Heart left ventricle (tissue), 16 donors: ENCODE results near the gene ABHD17A. TPM values are rescaled to one million over a fixed set of nuclear protein-coding genes. Genes with fewer than 3 reads are reported as not detected.

Experiments
- ATAC-seq, 4 donors: fragments of 200-7000 bp; cut with Tn5 transposase; one replicate each; pipeline ENCODE4 v1.9.1; 2020 to 2022; ENCODE audit warnings: moderate library complexity in 4 of 4, mild to moderate bottlenecking in 3 of 4, moderate number of reproducible peaks in 1 of 4
- DNase-seq, 5 donors: peaks; one replicate each; pipeline ENCODE4 v3.0.0-alpha.2; 2020
- H3K27ac ChIP-seq, 12 donors: fragments of 200-600 bp; sonication (generic) in 4 of 12; one replicate each; pipeline versions ENCODE4 v1.5.0 to v1.8.0; 2016 to 2022; ENCODE audit warnings: mild to moderate bottlenecking in 2 of 12
- H3K27me3 ChIP-seq, 9 donors: fragments of 200-600 bp; sonication (generic) in 2 of 9; one replicate each; pipeline versions ENCODE4 v1.5.1 to v1.8.0; 2016 to 2022; ENCODE audit warnings: mild to moderate bottlenecking in 3 of 9
- H3K36me3 ChIP-seq, 9 donors: fragments of 200-600 bp; sonication (generic) in 2 of 9; one replicate each; pipeline versions ENCODE4 v1.5.0 to v1.8.0; 2018 to 2022; ENCODE audit warnings: mild to moderate bottlenecking in 2 of 9
- H3K4me1 ChIP-seq, 12 donors: fragments of 200-600 bp; sonication (generic) in 4 of 12; one replicate each; pipeline versions ENCODE4 v1.5.0 to v1.8.0; 2016 to 2022; ENCODE audit warnings: mild to moderate bottlenecking in 3 of 12
- H3K4me3 ChIP-seq, 12 donors: fragments of 200-600 bp; sonication (generic) in 4 of 12; one replicate each; pipeline versions ENCODE4 v1.5.0 to v1.8.0; 2017 to 2022; ENCODE audit warnings: mild to moderate bottlenecking in 9 of 12, moderate library complexity in 4 of 12
- H3K9me3 ChIP-seq, 12 donors: fragments of 200-600 bp; sonication (generic) in 4 of 12; one replicate each; pipeline versions ENCODE4 v1.5.0 to v1.8.0; 2016 to 2022; ENCODE audit warnings: mild to moderate bottlenecking in 1 of 12
- POLR2A ChIP-seq, 2 donors: fragments of 450-650 bp; IDR thresholded peaks; one replicate each; pipeline ENCODE4 v1.6.1; 2017; ENCODE audit warnings: antibody characterized with exemption in 2 of 2, mild to moderate bottlenecking in 2 of 2, moderate library complexity in 2 of 2
- WGBS, 4 donors: extraction: QIAGEN DNeasy Blood & Tissue Kit in 2 of 4; methylation state at CpG; one replicate each; pipeline versions ENCODE4 v1.1.5 to v1.1.7; 2013 to 2018; 5-methylcytosine and 5-hydroxymethylcytosine counted together
- intact Hi-C, 10 donors: fragments of 100-400 bp; cut with DNase I; formaldehyde crosslinking; loops; one replicate each; pipeline versions ENCODE4 v1.11.1 to v1.14.2; 2022
- polyA plus RNA-seq, 2 donors: library from polyadenylated mRNA; stranded (reverse); fragments of 200-250 nt; gene quantifications; one replicate each; pipeline ENCODE4 v1.2.3, GENCODE V29; 2013
- total RNA-seq, 9 donors: library from RNA; depleted of rRNA in 2 of 9; stranded (reverse); fragments of >200 nt in 2 of 9; fragmentation: NEBNext Ultra II Directional in 3 of 9; extraction: Animal tissue kit (Norgen Biotek cat#: 25700) in 3 of 9; gene quantifications; one replicate each; pipeline versions ENCODE4 v1.1.0 to v1.2.4, GENCODE V29; 2016 to 2023
- TF ChIP-seq, protein P1 (sequence below), 12 donors: fragments of 200-600 bp; sonication (generic) in 4 of 12; IDR thresholded peaks; one replicate each; pipeline versions ENCODE4 v1.5.0 to v1.8.0; 2018 to 2022; ENCODE audit warnings: antibody characterized with exemption in 12 of 12, mild to moderate bottlenecking in 5 of 12
- donor health status: ischemic (EF 13 %, LVEDD 7.1; RV severe dilation, severe dysfunction).
- donor health status: healthy with polysubstance abuse.
- donor health status: DM: no; HTN: yes; CAD: no.
- donor health status: DM: no; HTN: no; CAD: no.
- donor health status: ischemic (EF 25% LVEDD 6.9; RV normal size, moderate dysfunction).
- donor health status: ischemic (EF 25% LVEDD 5.7; RV mildly dilated, moderate dysfunction).
- donor health status: healthy.
- donor health status: DM: yes; HTN: yes; CAD: no.
- donor health status: ischemic (EF 35%, LVEDD 5.7; RV mildly dilated, moderate dysfunction).
- donor health status: nonischemic (EF 11% LVEDD 7.7; RV severe dilation, severe dysfunction).
- donor health status: DM: yes; HTN: yes; CAD: no.
- donor health status: PGD.
- donor health status: ischemic (EF 29% LVEDD 5.4; RV normal size, mild dysfunction).
- donor health status: nonischemic (EF 23%, LVEDD 6.1; RV moderate dilation, normal function).

Gene ABHD17A
- total and polyA plus RNA-seq, 11 donors = 48.5 to 121 (median 59.2) TPM

DNA sequence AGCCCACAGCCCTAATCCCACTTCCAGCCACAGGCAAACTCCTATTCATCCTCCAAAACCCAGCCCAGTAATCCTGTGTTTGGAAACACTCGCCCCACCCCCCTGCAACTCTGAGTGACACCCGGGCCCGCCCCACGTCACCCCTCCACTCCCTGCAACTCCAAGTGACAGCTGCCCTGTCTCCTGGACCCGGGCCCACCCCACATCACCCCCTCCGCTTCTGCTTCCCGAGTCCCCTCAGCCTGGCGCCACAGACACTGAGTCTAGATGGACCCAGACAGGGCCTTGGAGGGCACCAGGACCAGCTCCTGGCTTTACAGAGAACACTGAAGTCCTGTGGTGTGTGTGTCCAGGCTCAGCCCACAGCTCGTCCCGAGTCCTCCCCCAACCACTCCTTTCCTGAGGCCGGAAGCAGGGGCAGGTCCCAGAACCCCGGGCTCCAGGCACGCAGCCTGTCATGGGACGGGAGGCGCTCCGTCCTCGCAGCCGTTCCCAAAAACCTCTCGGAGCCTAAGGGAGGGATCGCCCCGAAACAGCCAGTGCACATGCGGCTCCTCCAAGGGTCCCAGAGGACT lies 44.7 kb downstream of the ABHD17A start:
- DNase-seq = peak in 4 of 5 donors; percentile 62 to 76 (median 72)
- peak overlapping the region; percentile 16 to 80 (median 64) for H3K27ac ChIP-seq

DNA sequence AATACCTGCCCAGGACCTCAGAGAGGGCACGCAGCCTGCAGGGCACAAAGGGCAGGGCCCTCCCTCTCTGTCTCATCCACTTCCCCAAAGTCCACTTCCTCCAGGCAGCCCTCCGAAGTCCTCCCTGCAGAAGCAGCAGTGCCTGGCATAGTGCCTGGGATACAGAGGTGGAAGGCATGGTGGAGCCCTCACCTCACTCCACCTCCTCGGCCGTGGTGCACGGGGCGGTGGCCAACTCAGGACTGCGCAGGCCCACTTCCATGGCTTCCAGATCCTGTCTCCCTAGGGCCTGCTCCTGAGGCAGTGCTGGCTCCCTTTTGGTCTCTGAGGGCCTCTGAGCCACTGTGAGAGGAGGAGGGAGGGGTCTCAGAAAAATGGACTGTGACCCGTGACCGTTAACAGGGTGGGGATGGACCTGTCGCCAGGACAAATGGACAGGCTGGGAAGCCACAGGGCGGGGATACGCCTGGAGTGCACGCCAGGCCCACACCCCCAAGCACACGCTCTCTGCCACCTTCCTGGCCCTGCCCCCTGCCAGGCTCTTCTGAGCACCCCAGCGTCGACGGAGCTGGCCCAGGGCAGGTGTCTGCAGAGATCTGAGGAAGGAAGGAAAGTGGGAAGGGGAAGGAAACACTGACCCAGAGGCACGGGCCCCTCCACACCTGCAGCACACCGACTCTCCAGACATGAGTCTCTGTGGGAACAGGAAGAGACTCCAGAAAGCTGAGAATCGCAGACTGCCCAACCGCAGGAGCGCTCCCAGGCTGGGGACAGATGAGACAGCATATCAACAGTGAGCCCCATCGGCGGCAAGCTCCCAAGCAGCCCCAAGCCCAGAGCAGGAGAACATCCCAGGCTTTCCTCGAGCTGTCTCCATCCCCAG lies 45.4 kb downstream of the ABHD17A start:
- no peak for TF ChIP-seq POLR2A (IDR thresholded peaks at IDR 0.05)
- H3K4me3 ChIP-seq = peak overlapping the region in 3 of 12 donors; percentile 47 to 50 (median 47)
- no peaks in the 10 kb centered on the region for H3K9me3 ChIP-seq
- peaks cover 0 to 89% (median 64%) of the 10 kb centered on the region in 12 donors for H3K4me1 ChIP-seq
- H3K27me3 ChIP-seq = no peaks in the 10 kb centered on the region
- intact Hi-C loops = no loop called here
- 49 to 68% (median 63%) methylated on average over 22 to 25 of the region's 25 CpGs for WGBS, 4 donors
- peaks cover 0 to 8% (median 0%) of the 10 kb centered on the region in 9 donors for H3K36me3 ChIP-seq
- no peak for DNase-seq
- ATAC-seq = peak in 1 of 4 donors; percentile 7
- H3K27ac ChIP-seq = peak overlapping the region in 10 of 12 donors; percentile 8 to 80 (median 67)

More for the DNA sequence above, 44.7 kb downstream of the ABHD17A start:
- peak overlapping the region in 11 of 12 donors; percentile 11 to 50 (median 41) for H3K4me3 ChIP-seq
- no peaks in the 10 kb centered on the region for H3K9me3 ChIP-seq
- WGBS, 4 donors = 48 to 63% (median 55%) methylated on average over 8 to 22 of the region's 22 CpGs
- TF ChIP-seq, protein P1, sequence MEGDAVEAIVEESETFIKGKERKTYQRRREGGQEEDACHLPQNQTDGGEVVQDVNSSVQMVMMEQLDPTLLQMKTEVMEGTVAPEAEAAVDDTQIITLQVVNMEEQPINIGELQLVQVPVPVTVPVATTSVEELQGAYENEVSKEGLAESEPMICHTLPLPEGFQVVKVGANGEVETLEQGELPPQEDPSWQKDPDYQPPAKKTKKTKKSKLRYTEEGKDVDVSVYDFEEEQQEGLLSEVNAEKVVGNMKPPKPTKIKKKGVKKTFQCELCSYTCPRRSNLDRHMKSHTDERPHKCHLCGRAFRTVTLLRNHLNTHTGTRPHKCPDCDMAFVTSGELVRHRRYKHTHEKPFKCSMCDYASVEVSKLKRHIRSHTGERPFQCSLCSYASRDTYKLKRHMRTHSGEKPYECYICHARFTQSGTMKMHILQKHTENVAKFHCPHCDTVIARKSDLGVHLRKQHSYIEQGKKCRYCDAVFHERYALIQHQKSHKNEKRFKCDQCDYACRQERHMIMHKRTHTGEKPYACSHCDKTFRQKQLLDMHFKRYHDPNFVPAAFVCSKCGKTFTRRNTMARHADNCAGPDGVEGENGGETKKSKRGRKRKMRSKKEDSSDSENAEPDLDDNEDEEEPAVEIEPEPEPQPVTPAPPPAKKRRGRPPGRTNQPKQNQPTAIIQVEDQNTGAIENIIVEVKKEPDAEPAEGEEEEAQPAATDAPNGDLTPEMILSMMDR (IDR thresholded peaks at IDR 0.05) = no peak
- no peak for TF ChIP-seq POLR2A (IDR thresholded peaks at IDR 0.05)
- intact Hi-C loops = no loop called here
- peaks cover 0 to 13% (median 0%) of the 10 kb centered on the region in 9 donors for H3K36me3 ChIP-seq
- peak; percentile 56 to 86 (median 62) for ATAC-seq
- peaks cover 1 to 91% (median 69%) of the 10 kb centered on the region in 12 donors for H3K4me1 ChIP-seq
- H3K27me3 ChIP-seq = no peaks in the 10 kb centered on the region

DNA sequence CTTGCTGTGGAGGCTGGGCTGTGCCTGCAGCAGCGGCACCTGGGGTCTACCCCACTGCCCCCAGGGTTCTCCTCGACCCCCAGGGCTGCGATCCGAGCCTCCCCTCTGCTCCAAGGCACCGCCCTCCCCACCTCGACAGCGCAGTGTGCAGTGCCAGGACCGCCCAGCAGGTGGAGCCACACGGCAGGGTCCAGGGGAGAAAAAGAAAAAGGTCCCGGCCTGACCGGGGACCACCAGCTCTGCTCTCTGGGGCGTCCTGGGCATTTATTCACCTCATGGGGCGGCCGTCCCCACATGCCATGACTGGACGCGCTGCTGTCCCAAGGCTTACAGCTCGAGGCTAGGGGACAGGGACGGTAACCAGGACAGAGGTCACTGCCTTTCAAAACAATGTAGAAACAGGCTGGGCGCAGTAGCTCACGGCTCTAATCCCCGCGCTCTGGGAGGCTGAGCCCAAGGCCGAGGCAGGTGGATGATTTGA lies 47.6 kb downstream of the ABHD17A start:
- intact Hi-C loops = no loop called here

DNA sequence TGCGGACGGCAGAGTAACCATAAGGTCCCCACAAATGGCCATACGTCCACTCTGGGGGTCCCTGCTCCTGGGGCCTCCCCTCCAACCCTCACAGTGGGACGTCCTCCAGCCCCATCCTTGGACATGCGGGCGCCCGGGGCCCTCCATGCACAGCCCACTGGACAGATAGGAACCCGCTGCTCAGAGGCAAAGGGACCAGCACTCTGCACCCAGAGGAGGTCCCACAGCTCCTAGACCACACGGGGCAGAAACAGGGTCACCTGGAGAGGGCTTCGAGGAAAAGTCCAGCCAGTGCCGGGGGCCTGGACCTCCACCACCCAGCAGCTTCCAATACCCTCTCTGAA lies 48.1 kb downstream of the ABHD17A start:
- WGBS, 4 donors = 56 to 87% (median 68%) methylated on average over 3 to 11 of the region's 11 CpGs
- ATAC-seq (no peak), DNase-seq (no peak)
- H3K9me3 ChIP-seq = no peaks in the 10 kb centered on the region
- no peaks in the 10 kb centered on the region for H3K27me3 ChIP-seq
- peaks cover 0 to 83% (median 44%) of the 10 kb centered on the region in 12 donors for H3K4me1 ChIP-seq
- no peak overlapping the region for H3K27ac ChIP-seq
- intact Hi-C loops = no loop called here
- peaks cover 0 to 7% (median 0%) of the 10 kb centered on the region in 9 donors for H3K36me3 ChIP-seq
- H3K4me3 ChIP-seq = no peak overlapping the region
- TF ChIP-seq, protein P1 (IDR thresholded peaks at IDR 0.05) = no peak
- TF ChIP-seq POLR2A (IDR thresholded peaks at IDR 0.05) = no peak

More for the DNA sequence above, 47.6 kb downstream of the ABHD17A start:
- no peak for TF ChIP-seq POLR2A (IDR thresholded peaks at IDR 0.05)
- TF ChIP-seq, protein P1 (IDR thresholded peaks at IDR 0.05) = peak; percentile 68 to 94 (median 83)
- H3K27ac ChIP-seq = no peak overlapping the region
- ATAC-seq (peak in 3 of 4 donors; percentile 14 to 35 (median 20)), DNase-seq (no peak)
- no peak overlapping the region for H3K4me3 ChIP-seq
- peaks cover 0 to 7% (median 0%) of the 10 kb centered on the region in 9 donors for H3K36me3 ChIP-seq
- H3K9me3 ChIP-seq = no peaks in the 10 kb centered on the region
- 33 to 58% (median 39%) methylated on average over 12 to 23 of the region's 23 CpGs for WGBS, 4 donors
- no peaks in the 10 kb centered on the region for H3K27me3 ChIP-seq
- peaks cover 0 to 87% (median 48%) of the 10 kb centered on the region in 12 donors for H3K4me1 ChIP-seq
